Measurements from ENCODE around the gene PCLAF.
"Not testable (repeated sequence)": the region's sequence is repeated elsewhere in the genome, so short reads cannot be mapped to it uniquely, and the experiment has no call there.

PCLAF gene

DNA sequence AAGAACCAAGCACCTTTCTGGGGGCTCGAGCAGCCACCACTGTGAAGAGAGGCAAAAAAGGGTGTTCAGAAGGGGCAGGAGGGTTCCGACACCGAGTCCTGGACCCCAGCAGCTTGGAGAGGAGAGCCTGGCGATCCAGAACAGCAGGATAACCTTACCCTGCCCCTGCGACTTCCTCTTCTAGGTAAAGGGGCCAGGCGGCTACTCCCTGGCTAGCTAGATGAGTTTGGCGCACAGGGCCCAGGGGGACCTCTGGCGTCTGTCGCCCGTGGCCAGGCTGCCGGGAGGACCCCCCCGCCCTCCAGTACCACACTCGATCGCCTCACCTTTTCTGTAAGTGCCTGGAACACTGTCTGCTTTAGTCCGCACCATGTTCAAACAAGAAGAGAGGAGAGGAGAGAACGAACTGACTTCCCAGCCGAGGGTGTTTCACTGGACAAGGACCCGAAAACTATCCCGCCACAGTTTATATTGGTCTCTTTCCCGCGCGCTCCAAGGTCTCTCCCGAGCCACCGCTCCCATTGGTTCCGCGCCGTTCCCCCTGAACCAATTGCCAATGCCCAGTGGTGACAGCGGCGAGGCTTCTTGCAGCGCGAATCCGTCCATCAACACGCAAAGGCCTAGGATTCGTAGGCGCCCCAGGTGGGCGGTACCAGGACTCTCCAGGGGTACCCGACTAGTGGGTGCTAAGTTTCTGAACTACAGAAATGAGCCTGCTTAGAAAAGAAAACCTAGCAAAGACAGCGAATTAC, at the start of gene PCLAF:
TSS of gene PCLAF (minus strand) at position 442 of the 752 bp plus-strand sequence. CDS start at position 372, 70 bp downstream.
- in situ Hi-C loops (cut with HindIII; ENCODE audit: low pct_ligation_motif_present, low pct_unique_long_range_greater_than_20kb, low sequenced_read_pairs) = no loop called here
- DNase-seq = peak; percentile 95

DNA sequence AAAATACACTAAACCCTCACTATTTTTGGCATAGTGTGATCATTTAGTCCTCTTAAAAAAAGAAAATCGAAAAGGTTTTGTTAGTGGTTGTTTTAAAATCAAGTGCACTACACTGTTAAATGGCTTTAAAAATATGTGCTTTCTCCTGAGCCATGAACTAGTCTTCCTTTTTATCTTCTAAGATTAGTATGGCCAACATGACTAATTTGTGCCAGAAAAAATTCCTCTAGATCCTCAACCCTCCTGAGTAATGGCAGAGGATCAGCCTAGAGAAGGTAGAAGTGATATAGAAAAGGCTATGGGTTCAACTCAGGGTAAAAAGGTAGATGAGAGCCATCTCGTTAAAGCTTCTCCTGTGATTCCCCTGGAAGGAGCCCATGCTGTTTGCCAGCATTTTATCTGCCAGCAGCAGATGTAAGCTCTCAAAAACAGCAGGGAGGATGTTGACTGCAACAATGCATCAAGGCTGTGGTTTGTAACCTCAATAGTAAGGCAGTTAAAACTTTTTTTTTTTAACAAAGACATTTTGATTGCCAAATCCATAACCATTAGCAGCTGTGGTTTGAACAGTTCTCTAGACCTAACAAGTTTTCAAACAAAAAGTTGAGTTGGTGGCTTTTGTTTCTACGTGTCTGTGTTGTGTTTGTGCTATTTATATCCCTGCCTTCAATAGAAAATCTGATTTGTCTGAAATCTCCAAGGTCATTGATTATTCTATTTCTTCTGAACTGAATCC, 48.9 kb upstream of the PCLAF start:
- DNase-seq = no peak
- in situ Hi-C loops (cut with HindIII; ENCODE audit: low pct_ligation_motif_present, low pct_unique_long_range_greater_than_20kb, low sequenced_read_pairs) = no loop called here

GRCh38 chr15:64429448-64429847, 48.2 kb upstream of the PCLAF start:
- in situ Hi-C loops (cut with HindIII; ENCODE audit: low pct_ligation_motif_present, low pct_unique_long_range_greater_than_20kb, low sequenced_read_pairs) = no loop called here
- no peak for DNase-seq

- in situ Hi-C loops (cut with HindIII; ENCODE audit: low pct_ligation_motif_present, low pct_unique_long_range_greater_than_20kb, low sequenced_read_pairs) = no loop called here
- peak; percentile 45 for DNase-seq
Measured at GRCh38 chr15:64426845-64427465, 45.7 kb upstream of the PCLAF start.

DNA sequence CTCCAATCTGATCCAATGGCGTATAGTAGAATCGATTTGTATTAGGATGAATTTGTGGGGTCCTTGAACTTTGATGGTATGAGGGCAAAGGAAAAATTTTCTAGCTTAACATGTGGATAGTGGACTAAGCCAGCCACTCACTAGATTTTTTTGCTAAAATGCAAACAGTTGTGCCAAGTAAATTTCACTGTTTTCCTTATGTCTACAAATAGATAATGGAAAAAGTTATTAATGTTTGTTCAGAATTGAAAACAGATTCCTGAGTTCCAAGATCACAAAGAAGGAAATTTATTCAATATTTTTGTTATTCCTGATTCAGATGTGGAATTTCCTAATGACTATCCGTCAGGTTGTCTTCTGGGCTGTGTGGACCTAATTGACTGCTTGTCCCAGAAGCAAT, 44.0 kb upstream of the PCLAF start:
- no peak for DNase-seq
- in situ Hi-C loops (cut with HindIII; ENCODE audit: low pct_ligation_motif_present, low pct_unique_long_range_greater_than_20kb, low sequenced_read_pairs) = no loop called here

DNA sequence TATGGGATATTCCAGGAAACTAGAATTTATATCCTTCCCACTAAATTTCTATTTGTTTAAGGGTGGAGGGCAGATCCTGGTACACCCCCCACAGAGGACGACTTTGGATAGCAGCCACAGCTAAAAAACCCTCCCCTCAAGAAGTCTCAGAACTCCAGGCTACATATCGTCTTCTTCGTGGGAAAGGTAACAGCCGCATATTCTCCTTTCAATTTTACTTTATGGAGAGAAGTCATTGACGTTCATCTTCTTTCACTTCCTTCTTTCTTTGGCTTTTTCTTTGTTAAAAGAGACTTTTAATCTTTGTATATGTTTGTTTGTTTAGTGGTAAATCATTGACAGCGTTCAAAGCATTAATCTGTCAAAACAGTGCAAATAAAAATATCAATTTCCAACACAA, 42.7 kb upstream of the PCLAF start:
- DNase-seq = no peak
- in situ Hi-C loops (cut with HindIII; ENCODE audit: low pct_ligation_motif_present, low pct_unique_long_range_greater_than_20kb, low sequenced_read_pairs) = no loop called here

DNA sequence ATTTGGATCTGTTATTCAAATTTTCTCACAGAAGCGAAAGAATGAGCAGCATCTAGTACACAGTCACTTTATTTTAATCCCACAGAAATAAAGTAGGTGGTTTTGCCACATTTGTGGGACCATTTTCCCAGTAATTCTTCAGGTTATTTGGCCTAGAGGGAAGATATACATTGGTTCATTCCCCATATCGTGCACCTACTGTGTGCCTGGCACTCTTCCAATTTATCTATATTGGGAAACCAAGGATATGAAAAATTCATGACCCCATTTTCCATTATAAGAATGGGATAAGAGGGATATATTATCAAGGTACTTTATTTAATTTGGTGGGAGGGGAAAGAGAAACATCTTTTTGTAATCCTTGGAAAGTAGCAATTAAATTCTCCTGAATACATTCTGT, 41.5 kb upstream of the PCLAF start:
- DNase-seq = no peak

GRCh38 chr15:64412216-64412615, 31.0 kb upstream of the PCLAF start:
- DNase-seq = no peak
- in situ Hi-C loops (cut with HindIII; ENCODE audit: low pct_ligation_motif_present, low pct_unique_long_range_greater_than_20kb, low sequenced_read_pairs) = no loop called here

More for the DNA sequence above, 41.5 kb upstream of the PCLAF start:
- in situ Hi-C loops (cut with HindIII; ENCODE audit: low pct_ligation_motif_present, low pct_unique_long_range_greater_than_20kb, low sequenced_read_pairs) = no loop called here

DNA sequence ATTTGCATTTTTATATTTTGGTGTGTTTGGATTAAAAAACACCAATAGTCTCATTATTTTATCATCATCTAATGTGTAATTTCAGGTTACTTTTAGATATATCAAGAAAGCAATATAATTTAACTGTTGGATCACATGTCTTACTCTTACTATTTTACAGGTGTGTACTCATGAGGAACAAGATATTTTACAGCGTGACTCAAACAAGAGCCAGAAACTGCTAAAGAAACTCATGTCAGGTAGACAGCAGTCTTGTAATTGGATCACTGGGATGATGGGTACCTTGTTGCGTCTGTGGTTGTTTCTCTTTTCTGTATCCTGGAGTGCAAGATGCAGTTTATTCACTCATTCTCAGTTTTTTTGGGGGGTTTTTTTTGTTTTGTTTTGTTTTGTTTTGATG, 19.3 kb upstream of the PCLAF start:
- in situ Hi-C loops (cut with HindIII; ENCODE audit: low pct_ligation_motif_present, low pct_unique_long_range_greater_than_20kb, low sequenced_read_pairs) = no loop called here
- DNase-seq = no peak

DNA sequence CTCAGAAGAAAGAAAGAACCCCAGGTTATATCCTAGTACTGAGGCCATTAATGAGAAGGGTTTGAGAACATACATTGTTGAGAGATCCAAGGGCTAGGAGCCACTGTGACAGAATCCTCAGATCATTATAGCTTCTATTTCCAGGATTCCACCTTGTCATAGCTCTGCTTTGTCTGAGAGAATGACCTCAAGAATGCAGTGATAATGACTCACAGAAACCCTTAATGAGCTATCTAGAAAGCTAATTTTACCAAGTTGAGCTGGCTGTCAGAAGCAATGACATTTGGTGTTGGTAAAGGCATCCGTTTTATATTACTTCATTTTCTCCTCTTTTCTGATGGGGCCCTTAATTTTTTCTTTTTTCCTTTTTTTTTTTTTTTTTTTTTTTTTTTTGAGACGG, 17.3 kb upstream of the PCLAF start:
- DNase-seq = no peak
- in situ Hi-C loops (cut with HindIII; ENCODE audit: low pct_ligation_motif_present, low pct_unique_long_range_greater_than_20kb, low sequenced_read_pairs) = no loop called here

GRCh38 chr15:64396789-64397188, 15.5 kb upstream of the PCLAF start:
- in situ Hi-C loops (cut with HindIII; ENCODE audit: low pct_ligation_motif_present, low pct_unique_long_range_greater_than_20kb, low sequenced_read_pairs) = no loop called here
- DNase-seq = no peak

DNA sequence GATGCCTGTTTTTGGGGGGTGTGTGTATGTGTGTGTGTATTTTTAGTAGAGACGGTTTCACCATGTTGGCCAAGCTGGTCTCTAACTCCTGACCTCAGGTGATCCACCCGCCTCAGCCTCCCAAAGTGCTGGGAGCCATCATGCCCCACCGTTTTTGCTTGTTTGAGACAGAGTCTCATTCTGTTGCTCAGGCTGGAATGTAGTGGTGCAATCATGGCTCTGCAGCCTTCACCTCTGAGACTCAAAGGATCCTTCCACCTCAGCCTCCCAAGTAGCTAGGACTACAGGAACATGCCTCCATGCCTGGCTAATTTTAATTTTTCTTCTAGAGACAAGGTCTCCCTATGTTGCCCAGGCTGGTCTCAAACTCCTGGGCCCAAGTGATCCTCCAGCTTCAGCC, 11.2 kb upstream of the PCLAF start:
- in situ Hi-C loops (cut with HindIII; ENCODE audit: low pct_ligation_motif_present, low pct_unique_long_range_greater_than_20kb, low sequenced_read_pairs) = not testable (repeated sequence)

DNA sequence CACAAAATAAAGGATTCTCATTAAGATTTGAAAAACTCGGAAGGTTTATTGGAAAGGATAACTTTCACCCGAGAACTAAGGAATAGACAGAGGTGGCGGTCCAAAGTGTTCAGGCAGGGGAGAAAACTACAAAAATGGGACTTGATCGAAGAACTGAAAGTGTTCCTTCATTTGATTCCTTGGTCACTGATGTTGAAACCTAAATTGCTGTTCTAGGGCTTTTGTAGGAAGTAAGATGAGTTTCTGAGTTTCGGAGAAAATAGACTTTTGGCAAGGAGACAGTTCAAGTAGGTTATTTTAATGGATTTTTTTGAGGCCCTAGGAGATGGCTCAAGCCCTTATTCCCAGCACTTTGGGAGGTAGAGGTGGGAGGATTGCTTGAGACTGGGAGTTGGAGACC, 7.8 kb upstream of the PCLAF start:
- DNase-seq = no peak
- in situ Hi-C loops (cut with HindIII; ENCODE audit: low pct_ligation_motif_present, low pct_unique_long_range_greater_than_20kb, low sequenced_read_pairs) = no loop called here

More for the DNA sequence above, 11.2 kb upstream of the PCLAF start:
- DNase-seq = not testable (repeated sequence)

DNA sequence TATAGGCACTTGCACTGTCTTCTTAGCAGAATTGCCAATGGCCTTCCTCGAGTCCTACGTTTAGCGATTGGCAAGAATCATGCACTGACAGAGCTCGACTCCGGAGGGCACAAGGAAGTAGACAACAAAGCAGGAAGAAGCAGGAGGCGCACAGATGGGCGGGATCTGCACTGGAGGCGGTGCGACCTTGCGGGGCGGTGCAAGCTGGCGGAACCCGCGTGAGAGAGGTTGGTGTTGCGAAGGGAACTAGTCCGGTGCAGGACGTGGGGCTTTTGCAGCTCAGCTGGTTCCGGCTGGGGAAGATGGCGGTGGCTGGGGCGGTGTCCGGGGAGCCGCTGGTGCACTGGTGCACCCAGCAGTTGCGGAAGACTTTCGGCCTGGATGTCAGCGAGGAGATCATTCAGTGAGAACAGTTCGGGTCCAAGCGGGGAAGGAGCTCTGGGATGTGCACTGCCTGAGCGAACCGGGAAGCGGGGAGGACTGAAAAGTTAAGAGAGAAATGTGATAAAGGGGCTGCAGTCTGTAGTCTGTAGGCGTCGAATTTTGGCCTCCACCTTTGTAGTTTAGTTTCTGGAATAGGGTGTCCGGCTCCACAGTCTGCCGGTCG, 6.4 kb upstream of the PCLAF start, which contains the start of gene TRIP4:
TSS of gene TRIP4 (plus strand) at position 275 of the 607 bp plus-strand sequence. CDS start at position 303, 28 bp downstream.
- DNase-seq = peak; percentile 95
- in situ Hi-C loops (cut with HindIII; ENCODE audit: low pct_ligation_motif_present, low pct_unique_long_range_greater_than_20kb, low sequenced_read_pairs) = no loop called here

- in situ Hi-C loops (cut with HindIII; ENCODE audit: low pct_ligation_motif_present, low pct_unique_long_range_greater_than_20kb, low sequenced_read_pairs) = no loop called here
- no peak for DNase-seq
Measured at GRCh38 chr15:64386291-64386690, 5.0 kb upstream of the PCLAF start.

DNA sequence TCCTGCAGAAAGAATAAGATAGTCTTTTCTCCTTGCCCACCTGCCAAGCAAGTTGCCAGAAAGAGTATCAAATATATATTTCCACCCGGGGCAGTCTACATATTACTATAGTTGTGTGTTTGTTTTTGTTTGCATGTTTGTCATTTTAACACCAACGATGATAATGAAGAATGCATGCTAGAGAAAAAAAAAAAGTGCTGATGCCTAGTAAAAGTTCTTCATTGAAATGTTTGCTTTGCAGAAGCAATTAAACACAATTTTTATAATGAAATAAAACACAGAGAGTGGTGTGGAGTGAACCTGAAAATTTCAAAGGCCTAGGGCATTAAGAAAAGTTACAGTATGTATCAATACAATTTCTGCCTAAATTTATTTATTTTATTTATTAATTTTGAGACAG, 2.5 kb upstream of the PCLAF start:
- in situ Hi-C loops (cut with HindIII; ENCODE audit: low pct_ligation_motif_present, low pct_unique_long_range_greater_than_20kb, low sequenced_read_pairs) = no loop called here
- DNase-seq = no peak

- DNase-seq; in situ Hi-C loops (cut with HindIII; ENCODE audit: low pct_ligation_motif_present, low pct_unique_long_range_greater_than_20kb, low sequenced_read_pairs): not testable (repeated sequence)
Measured at GRCh38 chr15:64380130-64380870, 941 bp downstream of the PCLAF start.

DNA sequence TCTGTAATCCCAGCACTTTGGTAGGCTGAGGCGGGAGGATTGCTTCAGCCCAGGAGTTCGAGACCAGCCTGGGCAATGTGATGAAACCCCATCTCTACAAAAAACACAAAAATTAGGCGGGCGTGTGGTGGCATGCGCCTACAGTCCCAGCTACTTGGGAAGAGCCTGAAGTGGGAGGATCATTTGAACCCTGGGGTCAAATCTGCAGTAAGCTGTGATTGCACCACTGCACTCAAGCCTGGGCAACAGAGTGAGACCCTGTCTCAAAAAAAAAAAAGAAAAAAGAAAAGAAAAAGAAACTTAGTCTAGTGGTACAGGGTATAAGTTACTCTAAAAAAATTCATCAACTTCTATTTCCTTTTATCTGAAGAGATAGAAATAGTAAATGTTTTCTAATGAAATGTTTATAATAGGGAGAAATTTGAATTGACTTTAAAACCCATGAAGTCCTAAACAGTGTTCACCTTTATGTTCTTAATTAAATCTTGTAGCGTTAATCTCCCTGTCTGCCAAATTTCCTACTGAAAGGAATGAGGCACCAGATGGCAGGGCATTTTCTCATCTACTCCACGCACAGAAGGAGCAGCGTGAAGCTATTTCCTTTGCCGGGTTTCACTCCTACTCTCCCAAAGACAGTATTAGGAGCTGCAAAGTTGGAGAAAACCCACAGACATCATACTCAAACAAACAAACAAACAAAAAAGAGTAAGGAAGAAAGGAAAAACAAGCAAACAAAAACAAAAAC, 1.9 kb downstream of the PCLAF start:
- DNase-seq = no peak
- in situ Hi-C loops (cut with HindIII; ENCODE audit: low pct_ligation_motif_present, low pct_unique_long_range_greater_than_20kb, low sequenced_read_pairs) = no loop called here
